ENCODE measurements around the gene LHX3.

LHX3 gene

DNA sequence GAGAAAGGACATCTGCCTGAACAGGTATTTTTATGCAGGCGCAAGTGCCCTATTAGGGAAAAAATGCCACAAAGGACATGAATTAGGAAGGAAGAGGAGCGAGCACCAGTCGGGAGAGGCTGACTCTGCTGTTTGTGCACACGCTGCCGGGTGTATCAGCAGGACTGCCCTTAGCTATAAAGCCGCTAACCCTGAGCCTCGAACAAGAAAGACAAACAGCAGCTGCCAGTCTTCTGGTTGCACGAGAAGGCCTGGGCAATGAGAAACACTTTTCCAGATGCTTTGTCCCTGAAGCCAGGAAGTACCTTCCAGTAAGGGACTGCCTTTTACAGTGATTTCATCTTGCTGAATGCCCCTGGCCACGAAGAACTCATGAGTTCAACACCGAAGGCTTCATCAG, 28.0 kb upstream of the LHX3 start:
- H3K9me3 ChIP-seq (ENCODE audit: control extremely low read depth in 1 of 5, control insufficient read depth in 4 of 5, insufficient read depth in 2 of 5, low read depth in 1 of 5, low read length in 4 of 5) = no peaks in the 10 kb centered on the region
- WGBS (ENCODE audit: insufficient coverage) = 42% methylated on average over 9 of the region's 10 CpGs
- peak overlapping the region in 2 of 7 experiments; percentile 29 to 37 for H3K4me3 ChIP-seq (ENCODE audit: control insufficient read depth in 1 of 7, extremely low read depth in 1 of 7, insufficient read depth in 4 of 7, low read depth in 2 of 7, low read length in 6 of 7)
- POLR2A ChIA-PET = no interaction called here
- DNase-seq = peak in 2 of 3 donors; percentile 28 to 48
- H3K36me3 ChIP-seq (ENCODE audit: control insufficient read depth in 4 of 4, insufficient read depth in 4 of 4, low read length in 3 of 4) = peaks cover 0 to 33% (median 18%) of the 10 kb centered on the region in 4 experiments
- peaks cover 7 to 49% (median 46%) of the 10 kb centered on the region in 4 experiments for H3K4me1 ChIP-seq (ENCODE audit: control extremely low read depth in 1 of 4, control insufficient read depth in 4 of 4, insufficient read depth in 4 of 4, low read length in 3 of 4)
- no peaks in the 10 kb centered on the region for H3K27me3 ChIP-seq (replicated peaks in 2 of 5; ENCODE audit: control insufficient read depth in 4 of 5, insufficient read depth in 5 of 5, low read length in 4 of 5)
- CTCF ChIA-PET = no interaction called here
- H3K27ac ChIP-seq (ENCODE audit: insufficient read depth in 1 of 2, low read depth in 1 of 2, low read length in 2 of 2, poor library complexity in 1 of 2, severe bottlenecking in 2 of 2) = peak overlapping the region; percentile 73 to 88

DNA sequence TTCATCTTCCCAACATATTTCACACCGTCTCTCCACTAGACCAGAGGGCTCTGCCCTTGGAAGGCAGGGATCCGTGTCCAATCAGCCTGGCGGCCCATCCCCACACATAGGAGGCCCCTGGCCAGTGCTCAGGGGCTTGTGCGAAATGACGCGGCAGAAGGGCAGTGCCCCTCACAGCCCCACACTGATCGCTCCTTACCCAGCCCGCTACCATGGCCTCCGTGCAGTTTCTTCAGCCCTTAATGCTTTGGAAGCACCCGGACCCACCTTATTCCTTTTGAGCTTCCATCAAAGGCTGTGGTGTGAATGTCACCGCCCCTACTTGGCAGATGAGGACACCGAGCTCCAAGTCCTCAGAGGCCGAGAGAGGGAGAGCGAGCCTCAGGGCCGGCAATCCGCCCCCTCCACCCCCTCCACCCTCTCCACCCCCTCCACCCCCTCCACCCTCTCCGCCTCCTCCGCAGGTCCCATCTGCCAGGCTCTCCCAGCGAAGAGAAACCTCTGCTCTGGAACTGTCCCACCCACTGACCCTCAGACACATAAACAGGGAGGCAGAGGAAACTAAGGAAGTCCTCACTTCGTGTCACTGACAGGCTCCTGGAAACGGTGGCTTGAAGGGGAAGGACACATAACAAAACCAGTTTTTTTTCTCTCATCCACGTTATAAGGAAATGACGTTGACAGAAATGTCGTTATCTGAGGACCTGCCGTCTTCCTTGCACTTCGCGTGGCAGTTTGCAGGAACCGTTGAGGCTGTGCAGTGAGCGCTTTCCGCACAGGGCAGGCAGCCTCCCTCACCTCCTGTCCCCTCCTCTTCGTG, 26.8 kb upstream of the LHX3 start:
- peak; percentile 89 to 94 (median 89) for DNase-seq
- CTCF ChIA-PET = no interaction called here
- 35% methylated on average over 18 of the region's 31 CpGs for WGBS (ENCODE audit: insufficient coverage)
- POLR2A ChIA-PET = no interaction called here
- Histone ChIP-seq H3K27ac (ENCODE audit: insufficient read depth in 1 of 2, low read depth in 1 of 2, low read length in 2 of 2, poor library complexity in 1 of 2, severe bottlenecking in 2 of 2) (peak overlapping the region; percentile 73 to 88), H3K27me3 (replicated peaks in 2 of 5; ENCODE audit: control insufficient read depth in 4 of 5, insufficient read depth in 5 of 5, low read length in 4 of 5) (no peaks in the 10 kb centered on the region), H3K4me3 (ENCODE audit: control insufficient read depth in 1 of 7, extremely low read depth in 1 of 7, insufficient read depth in 4 of 7, low read depth in 2 of 7, low read length in 6 of 7) (peak overlapping the region in 4 of 7 experiments; percentile 37 to 65 (median 51)), H3K9me3 (ENCODE audit: control extremely low read depth in 1 of 5, control insufficient read depth in 4 of 5, insufficient read depth in 2 of 5, low read depth in 1 of 5, low read length in 4 of 5) (no peaks in the 10 kb centered on the region), H3K36me3 (ENCODE audit: control insufficient read depth in 4 of 4, insufficient read depth in 4 of 4, low read length in 3 of 4) (peaks cover 0 to 35% (median 18%) of the 10 kb centered on the region in 4 experiments), H3K4me1 (ENCODE audit: control extremely low read depth in 1 of 4, control insufficient read depth in 4 of 4, insufficient read depth in 4 of 4, low read length in 3 of 4) (peaks cover 7 to 40% (median 39%) of the 10 kb centered on the region in 4 experiments)

DNA sequence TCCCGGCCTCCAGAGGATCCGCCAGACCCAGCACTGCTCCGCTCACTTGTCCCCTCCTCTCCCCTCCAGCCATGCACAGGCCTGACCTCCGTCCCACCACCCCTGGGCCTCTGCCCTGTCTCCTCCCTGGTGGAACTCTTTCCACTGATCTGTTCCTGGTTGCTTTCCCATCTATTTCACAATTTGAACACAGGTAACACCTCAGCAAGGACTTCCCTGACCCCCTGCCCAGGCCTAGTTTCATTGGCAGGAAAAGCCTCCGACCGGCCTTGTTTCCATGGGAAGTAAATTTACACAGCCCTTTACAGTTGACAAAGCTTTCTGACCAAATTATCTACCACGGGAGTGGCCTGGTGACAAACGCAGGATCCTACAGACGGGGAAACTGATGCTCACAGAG, 25.8 kb upstream of the LHX3 start:
- Histone ChIP-seq H3K36me3 (ENCODE audit: control insufficient read depth in 4 of 4, insufficient read depth in 4 of 4, low read length in 3 of 4) (peaks cover 0 to 35% (median 16%) of the 10 kb centered on the region in 4 experiments), H3K27me3 (replicated peaks in 2 of 5; ENCODE audit: control insufficient read depth in 4 of 5, insufficient read depth in 5 of 5, low read length in 4 of 5) (no peaks in the 10 kb centered on the region), H3K4me1 (ENCODE audit: control extremely low read depth in 1 of 4, control insufficient read depth in 4 of 4, insufficient read depth in 4 of 4, low read length in 3 of 4) (peaks cover 7 to 42% (median 40%) of the 10 kb centered on the region in 4 experiments), H3K9me3 (ENCODE audit: control extremely low read depth in 1 of 5, control insufficient read depth in 4 of 5, insufficient read depth in 2 of 5, low read depth in 1 of 5, low read length in 4 of 5) (no peaks in the 10 kb centered on the region), H3K27ac (ENCODE audit: insufficient read depth in 1 of 2, low read depth in 1 of 2, low read length in 2 of 2, poor library complexity in 1 of 2, severe bottlenecking in 2 of 2) (peak overlapping the region in 1 of 2 experiments; percentile 88), H3K4me3 (ENCODE audit: control insufficient read depth in 1 of 7, extremely low read depth in 1 of 7, insufficient read depth in 4 of 7, low read depth in 2 of 7, low read length in 6 of 7) (no peak overlapping the region)
- POLR2A ChIA-PET = no interaction called here
- DNase-seq = no peak
- WGBS (ENCODE audit: insufficient coverage) = 93% methylated on average over 9 of the region's 9 CpGs
- CTCF ChIA-PET = interaction anchor here (1.1 kb wide), 1 partner anchor 53 kb away, joined by 3 read pairs; no protein-coding TSS in a partner anchor

DNA sequence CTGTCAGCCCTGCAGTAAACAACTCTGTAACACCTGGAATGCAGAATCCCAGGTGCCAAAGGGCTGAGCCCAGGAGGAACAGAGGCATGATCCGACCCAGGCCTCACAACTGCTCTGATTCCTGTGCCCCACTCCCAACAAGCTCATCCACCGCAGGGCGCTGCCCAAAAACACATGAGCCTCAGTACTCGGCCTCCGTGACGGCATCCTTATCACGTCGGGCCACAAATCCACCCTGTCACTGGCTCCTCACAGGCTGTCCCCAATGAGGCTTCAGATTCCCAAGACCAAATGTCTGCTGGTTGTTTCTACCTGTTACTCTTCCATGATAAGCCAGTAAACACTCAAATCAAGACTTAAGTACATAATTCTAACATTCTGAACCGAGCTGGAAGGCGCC, 25.4 kb upstream of the LHX3 start:
- ChIA-PET CTCF (interaction anchor here (1.1 kb wide), 1 partner anchor 53 kb away, joined by 3 read pairs; no protein-coding TSS in a partner anchor), POLR2A (no interaction called here)
- no peak overlapping the region for H3K4me3 ChIP-seq (ENCODE audit: control insufficient read depth in 1 of 7, extremely low read depth in 1 of 7, insufficient read depth in 4 of 7, low read depth in 2 of 7, low read length in 6 of 7)
- peaks cover 7 to 44% (median 41%) of the 10 kb centered on the region in 4 experiments for H3K4me1 ChIP-seq (ENCODE audit: control extremely low read depth in 1 of 4, control insufficient read depth in 4 of 4, insufficient read depth in 4 of 4, low read length in 3 of 4)
- 95% methylated on average over 6 of the region's 10 CpGs for WGBS (ENCODE audit: insufficient coverage)
- H3K36me3 ChIP-seq (ENCODE audit: control insufficient read depth in 4 of 4, insufficient read depth in 4 of 4, low read length in 3 of 4) = peaks cover 0 to 35% (median 18%) of the 10 kb centered on the region in 4 experiments
- DNase-seq = peak in 1 of 3 donors; percentile 32
- no peaks in the 10 kb centered on the region for H3K9me3 ChIP-seq (ENCODE audit: control extremely low read depth in 1 of 5, control insufficient read depth in 4 of 5, insufficient read depth in 2 of 5, low read depth in 1 of 5, low read length in 4 of 5)
- no peaks in the 10 kb centered on the region for H3K27me3 ChIP-seq (replicated peaks in 2 of 5; ENCODE audit: control insufficient read depth in 4 of 5, insufficient read depth in 5 of 5, low read length in 4 of 5)
- no peak overlapping the region for H3K27ac ChIP-seq (ENCODE audit: insufficient read depth in 1 of 2, low read depth in 1 of 2, low read length in 2 of 2, poor library complexity in 1 of 2, severe bottlenecking in 2 of 2)

DNA sequence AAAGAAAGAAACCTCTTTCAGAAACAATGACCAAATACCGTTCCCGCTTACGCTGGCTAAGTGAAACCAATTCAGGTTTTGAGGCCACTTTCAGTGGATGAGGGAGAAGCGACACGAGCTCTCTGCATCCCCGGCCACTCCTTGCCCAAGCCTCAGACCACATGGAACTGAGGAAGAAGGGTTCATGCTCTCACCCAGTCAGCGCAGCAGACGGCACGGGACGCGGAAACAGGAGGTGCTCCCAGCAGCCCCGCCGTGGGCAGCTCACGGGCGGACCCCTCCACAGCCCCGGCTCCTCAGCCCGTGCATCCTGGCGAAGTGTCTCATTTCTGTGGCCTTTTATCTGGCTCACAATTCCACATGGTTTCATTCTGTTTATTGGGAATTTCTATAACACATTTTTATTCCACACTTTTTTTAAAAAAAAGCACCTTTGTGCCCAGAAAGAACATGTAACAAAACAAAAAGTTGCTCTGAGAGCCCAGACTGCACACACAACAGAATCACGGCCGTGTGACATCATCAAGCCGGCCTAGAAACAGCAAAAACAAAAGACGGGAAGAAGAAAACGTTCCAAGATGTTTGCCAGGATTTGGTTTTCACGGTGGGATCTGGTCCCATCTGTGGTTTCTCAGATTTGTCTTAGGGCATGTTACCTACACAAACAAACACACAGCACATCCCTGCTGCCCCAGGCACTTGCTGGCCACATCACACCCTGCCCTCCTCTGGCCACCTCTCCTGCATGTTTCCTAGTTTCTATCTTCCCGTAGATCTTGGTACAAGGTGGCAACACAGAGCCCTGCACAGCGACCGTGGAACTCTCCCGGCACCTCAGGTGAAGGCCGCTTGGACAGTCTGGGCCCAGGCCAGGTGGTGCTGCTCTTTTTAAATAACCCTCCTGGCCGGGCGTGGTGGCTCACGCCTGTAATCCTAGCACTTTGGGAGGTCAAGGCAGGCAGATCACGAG, 24.5 kb upstream of the LHX3 start:
- ChIA-PET CTCF (interaction anchor here (1.0 to 1.3 kb wide), 5 partner anchors 10 to 55 kb away, joined by 3 to 5 read pairs (median 3); no protein-coding TSS in a partner anchor), POLR2A (interaction anchor here (1.3 kb wide), 1 partner anchor 10 kb away, joined by 3 read pairs; no protein-coding TSS in a partner anchor)
- Histone ChIP-seq H3K9me3 (ENCODE audit: control extremely low read depth in 1 of 5, control insufficient read depth in 4 of 5, insufficient read depth in 2 of 5, low read depth in 1 of 5, low read length in 4 of 5) (no peaks in the 10 kb centered on the region), H3K27ac (ENCODE audit: insufficient read depth in 1 of 2, low read depth in 1 of 2, low read length in 2 of 2, poor library complexity in 1 of 2, severe bottlenecking in 2 of 2) (no peak overlapping the region), H3K36me3 (ENCODE audit: control insufficient read depth in 4 of 4, insufficient read depth in 4 of 4, low read length in 3 of 4) (peaks cover 4 to 35% (median 17%) of the 10 kb centered on the region in 4 experiments), H3K4me3 (ENCODE audit: control insufficient read depth in 1 of 7, extremely low read depth in 1 of 7, insufficient read depth in 4 of 7, low read depth in 2 of 7, low read length in 6 of 7) (no peak overlapping the region), H3K4me1 (ENCODE audit: control extremely low read depth in 1 of 4, control insufficient read depth in 4 of 4, insufficient read depth in 4 of 4, low read length in 3 of 4) (peaks cover 14 to 43% (median 39%) of the 10 kb centered on the region in 4 experiments), H3K27me3 (replicated peaks in 2 of 5; ENCODE audit: control insufficient read depth in 4 of 5, insufficient read depth in 5 of 5, low read length in 4 of 5) (no peaks in the 10 kb centered on the region)
- no peak for DNase-seq
- 97% methylated on average over 30 of the region's 33 CpGs for WGBS (ENCODE audit: insufficient coverage)

DNA sequence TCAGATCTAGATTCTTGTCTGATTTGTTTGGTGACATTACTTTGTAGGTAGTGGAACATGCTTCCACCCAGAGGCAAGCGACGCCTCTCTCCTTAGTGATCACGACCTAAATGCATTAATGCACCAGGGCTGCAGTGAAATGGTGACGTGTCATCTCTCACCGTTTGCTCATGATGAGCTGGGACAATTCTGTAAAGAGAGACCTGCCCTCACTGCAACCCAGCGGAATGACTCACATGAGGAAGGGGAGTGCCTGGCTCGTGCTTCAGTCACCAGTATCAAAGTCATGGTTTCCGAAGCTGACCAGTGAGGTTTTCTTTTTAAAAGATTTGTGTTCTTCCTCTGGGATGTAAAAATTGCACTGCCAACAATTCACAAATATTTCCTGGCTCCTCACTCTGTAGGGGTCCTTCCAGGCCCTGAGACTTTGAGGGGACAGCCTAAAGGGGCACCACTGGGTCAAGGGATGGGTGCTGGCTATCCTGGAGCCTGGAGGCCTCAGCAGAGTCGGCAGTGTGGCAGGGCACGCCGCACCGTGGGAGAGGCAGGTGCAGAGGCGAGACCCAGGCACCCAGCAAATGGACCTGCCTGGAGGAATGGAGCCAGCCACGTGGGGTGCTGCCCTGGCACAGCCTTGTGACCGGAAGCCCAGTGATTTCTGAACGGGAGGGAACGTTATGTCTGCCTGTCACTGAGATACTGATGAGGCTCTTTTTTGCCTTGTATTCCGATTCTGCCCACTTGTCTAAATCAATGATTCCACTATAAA, 23.4 kb upstream of the LHX3 start:
- no peak overlapping the region for H3K4me3 ChIP-seq (ENCODE audit: control insufficient read depth in 1 of 7, extremely low read depth in 1 of 7, insufficient read depth in 4 of 7, low read depth in 2 of 7, low read length in 6 of 7)
- WGBS (ENCODE audit: insufficient coverage) = 93% methylated on average over 18 of the region's 18 CpGs
- CTCF ChIA-PET = interaction anchor here (1.0 to 2.1 kb wide), 6 partner anchors 12 to 56 kb away, joined by 3 to 7 read pairs (median 4); no protein-coding TSS in a partner anchor
- H3K27ac ChIP-seq (ENCODE audit: insufficient read depth in 1 of 2, low read depth in 1 of 2, low read length in 2 of 2, poor library complexity in 1 of 2, severe bottlenecking in 2 of 2) = peak overlapping the region in 1 of 2 experiments; percentile 19
- H3K27me3 ChIP-seq (replicated peaks in 2 of 5; ENCODE audit: control insufficient read depth in 4 of 5, insufficient read depth in 5 of 5, low read length in 4 of 5) = no peaks in the 10 kb centered on the region
- peaks cover 6 to 45% (median 26%) of the 10 kb centered on the region in 4 experiments for H3K36me3 ChIP-seq (ENCODE audit: control insufficient read depth in 4 of 4, insufficient read depth in 4 of 4, low read length in 3 of 4)
- POLR2A ChIA-PET = interaction anchor here (1.3 kb wide), 1 partner anchor 11 kb away, joined by 3 read pairs; no protein-coding TSS in a partner anchor
- H3K4me1 ChIP-seq (ENCODE audit: control extremely low read depth in 1 of 4, control insufficient read depth in 4 of 4, insufficient read depth in 4 of 4, low read length in 3 of 4) = peaks cover 14 to 32% (median 28%) of the 10 kb centered on the region in 4 experiments
- H3K9me3 ChIP-seq (ENCODE audit: control extremely low read depth in 1 of 5, control insufficient read depth in 4 of 5, insufficient read depth in 2 of 5, low read depth in 1 of 5, low read length in 4 of 5) = no peaks in the 10 kb centered on the region
- no peak for DNase-seq

Measured in common myeloid progenitor, CD34-positive (primary cell).